ENCODE measurements around the gene SLC1A7.

The SLC1A7 gene

DNA sequence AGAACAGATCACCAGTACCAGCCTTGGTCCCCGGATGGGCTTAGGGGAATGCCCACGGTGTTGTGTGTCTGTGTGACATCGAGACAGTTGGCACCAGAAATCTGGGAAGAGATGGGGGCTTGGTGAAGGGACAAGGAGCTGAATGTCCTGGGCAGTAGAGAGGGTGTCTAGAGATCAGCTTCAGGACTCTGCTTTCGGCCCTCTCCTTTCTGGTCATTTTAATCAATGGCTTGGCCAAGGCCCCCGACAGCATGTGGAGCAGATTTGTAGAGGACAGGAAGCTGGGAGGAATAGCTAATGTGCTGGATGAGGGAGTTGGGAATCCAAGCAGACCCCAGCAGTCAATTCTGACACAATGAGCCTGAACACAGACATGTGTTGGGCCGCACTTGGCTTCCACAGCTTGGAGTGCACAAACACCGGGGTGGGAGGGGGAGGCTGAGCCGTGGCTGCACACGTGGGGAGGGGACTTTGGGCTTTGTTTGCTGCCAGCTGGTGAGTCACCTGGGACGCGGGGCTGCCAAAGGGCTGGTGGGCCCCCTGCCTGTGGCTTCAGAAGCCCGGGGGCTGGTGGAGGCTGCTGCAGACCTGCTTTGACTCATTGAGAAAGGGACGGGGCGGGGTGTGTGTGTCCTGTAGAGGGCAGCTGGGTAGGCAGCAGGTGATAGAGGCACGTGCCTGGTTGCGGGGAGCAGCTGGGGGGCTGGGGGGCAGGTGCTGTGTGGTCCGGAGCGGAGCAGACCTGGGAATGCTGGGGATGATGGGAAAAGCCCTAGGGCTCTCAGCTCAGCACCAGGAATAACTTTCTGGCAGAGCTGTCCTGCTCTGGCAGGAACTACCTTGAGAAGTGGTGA lies 20.9 kb downstream of the SLC1A7 start:
- no peaks in the 10 kb centered on the region for H3K9me3 ChIP-seq (replicated peaks; ENCODE audit: low read length)
- peaks cover 3% of the 10 kb centered on the region for H3K27me3 ChIP-seq (ENCODE audit: control insufficient read depth, insufficient read depth, low read length)
- no peak overlapping the region for H3K4me3 ChIP-seq (ENCODE audit: low read length)
- no peak overlapping the region for H3K4me2 ChIP-seq (ENCODE audit: low read length)
- H3K9ac ChIP-seq (ENCODE audit: low read depth, low read length), result no peak overlapping the region
- H3K4me1 ChIP-seq (ENCODE audit: control insufficient read depth, insufficient read depth, low read length), result peaks cover 25% of the 10 kb centered on the region
- no peaks in the 10 kb centered on the region for H3K36me3 ChIP-seq (ENCODE audit: insufficient read depth, low read length)

DNA sequence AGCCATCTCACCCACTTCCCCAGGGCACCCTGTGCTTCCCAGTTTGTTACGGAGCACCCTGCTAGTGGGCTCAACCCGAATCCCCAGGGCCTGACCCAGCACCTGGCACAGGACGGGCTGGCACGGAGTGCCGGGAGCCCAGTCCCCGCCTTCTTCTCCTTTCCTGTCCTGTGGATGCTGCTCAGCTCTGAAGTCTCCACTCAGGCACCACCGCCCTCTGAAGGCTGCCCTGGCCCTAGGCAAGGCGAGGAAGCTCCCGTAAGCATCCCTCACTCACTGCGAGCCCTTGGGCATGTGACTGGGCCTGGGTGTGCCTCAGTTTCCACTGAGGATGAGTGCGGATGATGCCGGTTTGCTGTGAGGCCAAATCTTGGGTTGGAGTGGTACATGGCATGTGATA lies 21.8 kb downstream of the SLC1A7 start:
- Histone ChIP-seq H3K36me3 (ENCODE audit: insufficient read depth, low read length) (no peaks in the 10 kb centered on the region), H3K4me2 (ENCODE audit: low read length) (no peak overlapping the region), H3K9me3 (replicated peaks; ENCODE audit: low read length) (no peaks in the 10 kb centered on the region), H3K4me1 (ENCODE audit: control insufficient read depth, insufficient read depth, low read length) (peaks cover 25% of the 10 kb centered on the region), H3K4me3 (ENCODE audit: low read length) (no peak overlapping the region), H3K27me3 (ENCODE audit: control insufficient read depth, insufficient read depth, low read length) (peaks cover 3% of the 10 kb centered on the region), H3K9ac (ENCODE audit: low read depth, low read length) (no peak overlapping the region)

- H3K9me3 ChIP-seq (replicated peaks; ENCODE audit: low read length), result no peaks in the 10 kb centered on the region
- peaks cover 13% of the 10 kb centered on the region for H3K4me1 ChIP-seq (ENCODE audit: control insufficient read depth, insufficient read depth, low read length)
- no peaks in the 10 kb centered on the region for H3K36me3 ChIP-seq (ENCODE audit: insufficient read depth, low read length)
- H3K9ac ChIP-seq (ENCODE audit: low read depth, low read length), result no peak overlapping the region
- peaks cover 3% of the 10 kb centered on the region for H3K27me3 ChIP-seq (ENCODE audit: control insufficient read depth, insufficient read depth, low read length)
- H3K4me3 ChIP-seq (ENCODE audit: low read length), result no peak overlapping the region
- no peak overlapping the region for H3K4me2 ChIP-seq (ENCODE audit: low read length)
Measured at GRCh38 chr1:53117836-53118235, 24.6 kb downstream of the SLC1A7 start.

- no peak overlapping the region for H3K9ac ChIP-seq (ENCODE audit: low read depth, low read length)
- no peak overlapping the region for H3K4me3 ChIP-seq (ENCODE audit: low read length)
- H3K27me3 ChIP-seq (ENCODE audit: control insufficient read depth, insufficient read depth, low read length), result peaks cover 3% of the 10 kb centered on the region
- peaks cover 2% of the 10 kb centered on the region for H3K9me3 ChIP-seq (replicated peaks; ENCODE audit: low read length)
- peaks cover 9% of the 10 kb centered on the region for H3K4me1 ChIP-seq (ENCODE audit: control insufficient read depth, insufficient read depth, low read length)
- no peak overlapping the region for H3K4me2 ChIP-seq (ENCODE audit: low read length)
- no peaks in the 10 kb centered on the region for H3K36me3 ChIP-seq (ENCODE audit: insufficient read depth, low read length)
Measured at GRCh38 chr1:53116933-53117600, 25.4 kb downstream of the SLC1A7 start.

- Histone ChIP-seq H3K9ac (ENCODE audit: low read depth, low read length) (no peak overlapping the region), H3K4me3 (ENCODE audit: low read length) (no peak overlapping the region), H3K36me3 (ENCODE audit: insufficient read depth, low read length) (no peaks in the 10 kb centered on the region), H3K9me3 (replicated peaks; ENCODE audit: low read length) (peaks cover 7% of the 10 kb centered on the region), H3K4me2 (ENCODE audit: low read length) (no peak overlapping the region), H3K4me1 (ENCODE audit: control insufficient read depth, insufficient read depth, low read length) (peaks cover 4% of the 10 kb centered on the region), H3K27me3 (ENCODE audit: control insufficient read depth, insufficient read depth, low read length) (peaks cover 3% of the 10 kb centered on the region)
Measured at GRCh38 chr1:53116307-53116810, 26.1 kb downstream of the SLC1A7 start.

DNA sequence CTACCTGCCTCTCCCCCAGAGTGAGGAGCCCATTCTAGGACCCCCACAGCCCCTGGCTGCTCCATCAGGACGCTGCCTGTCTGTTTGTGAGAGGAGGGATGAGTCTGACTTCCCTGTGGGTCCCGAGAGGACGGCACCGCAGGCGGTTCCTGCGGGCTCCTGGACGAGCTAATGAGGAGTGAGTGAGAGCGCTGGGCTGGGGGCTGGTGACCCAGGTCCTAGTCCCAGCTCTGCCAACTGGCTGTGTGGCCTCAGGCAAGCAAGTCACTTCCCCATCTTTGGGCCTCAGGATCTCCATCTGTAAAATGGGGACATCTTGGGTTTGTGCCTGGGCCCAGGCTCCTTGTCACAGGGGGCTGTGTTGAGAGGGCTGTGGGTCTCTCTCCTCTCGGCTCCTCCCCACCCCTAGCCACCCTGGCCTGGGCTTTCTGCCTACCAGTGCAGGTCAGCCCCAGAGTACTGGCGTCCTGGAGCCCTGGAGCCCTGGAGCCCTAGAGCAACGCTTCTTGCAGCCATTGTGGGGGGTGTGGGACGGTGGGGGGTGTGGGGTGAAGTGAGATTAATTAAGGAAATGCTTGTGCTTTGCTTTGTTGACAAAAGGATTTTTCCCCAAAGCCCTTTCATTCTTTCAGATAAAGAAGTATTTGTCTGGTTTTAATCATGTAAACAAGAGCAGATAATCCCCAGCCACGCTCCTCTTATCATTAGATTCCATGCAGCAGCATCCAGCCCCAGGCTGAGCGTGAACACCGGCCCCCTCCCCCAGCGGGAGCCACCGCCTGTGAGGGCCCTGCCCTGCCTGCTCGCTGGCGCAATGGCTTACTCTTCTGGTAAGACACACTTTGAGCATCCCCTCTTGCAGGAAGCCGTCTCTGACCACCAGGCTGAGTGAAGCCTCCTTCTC lies 26.8 kb downstream of the SLC1A7 start:
- no peak overlapping the region for H3K9ac ChIP-seq (ENCODE audit: low read depth, low read length)
- peaks cover 3% of the 10 kb centered on the region for H3K27me3 ChIP-seq (ENCODE audit: control insufficient read depth, insufficient read depth, low read length)
- no peaks in the 10 kb centered on the region for H3K36me3 ChIP-seq (ENCODE audit: insufficient read depth, low read length)
- H3K4me2 ChIP-seq (ENCODE audit: low read length), result no peak overlapping the region
- H3K4me3 ChIP-seq (ENCODE audit: low read length), result no peak overlapping the region
- H3K9me3 ChIP-seq (replicated peaks; ENCODE audit: low read length), result peaks cover 7% of the 10 kb centered on the region
- H3K4me1 ChIP-seq (ENCODE audit: control insufficient read depth, insufficient read depth, low read length), result peaks cover 6% of the 10 kb centered on the region

DNA sequence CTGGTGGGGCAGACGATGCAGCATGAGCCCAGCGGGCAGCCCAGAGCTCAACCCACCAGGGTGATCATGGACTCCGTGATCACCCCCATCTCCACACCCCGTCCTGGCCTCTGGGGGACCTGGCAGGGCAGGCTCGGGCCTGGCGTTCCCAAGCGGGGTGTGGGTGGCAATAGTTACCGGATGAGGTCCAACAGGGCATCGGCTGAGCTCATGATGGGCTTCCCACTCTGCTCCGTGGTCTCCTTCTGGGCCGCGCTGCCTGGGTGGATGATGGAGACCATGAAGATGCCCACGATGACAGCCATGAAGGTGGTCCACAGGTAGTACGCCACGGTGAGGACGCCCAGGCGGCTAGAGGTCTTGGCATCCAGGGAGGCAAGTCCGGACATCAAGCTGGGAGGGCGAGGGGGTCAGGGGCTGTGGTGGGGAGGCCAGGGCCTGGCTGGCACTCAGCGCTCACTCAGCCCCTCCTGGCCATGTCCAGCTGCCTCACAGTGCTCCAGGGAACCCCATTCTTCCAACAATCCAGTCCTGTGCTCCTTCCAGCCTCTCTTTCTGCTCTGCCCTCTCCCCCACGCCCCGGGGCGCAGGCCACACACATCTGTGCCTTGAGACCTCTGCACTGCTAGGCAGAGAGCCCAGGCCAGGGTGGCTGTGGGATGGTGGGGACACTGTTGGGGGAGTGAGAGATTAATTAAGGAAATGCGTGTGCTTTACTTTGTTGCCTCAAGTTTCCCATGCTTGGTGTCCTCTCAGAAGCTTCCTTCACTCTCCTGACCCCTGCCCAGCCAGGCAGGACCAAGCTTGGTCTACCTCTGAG lies 27.6 kb downstream of the SLC1A7 start:
- no peak overlapping the region for H3K4me3 ChIP-seq (ENCODE audit: low read length)
- no peak overlapping the region for H3K4me2 ChIP-seq (ENCODE audit: low read length)
- no peak overlapping the region for H3K9ac ChIP-seq (ENCODE audit: low read depth, low read length)
- no peaks in the 10 kb centered on the region for H3K36me3 ChIP-seq (ENCODE audit: insufficient read depth, low read length)
- peaks cover 7% of the 10 kb centered on the region for H3K9me3 ChIP-seq (replicated peaks; ENCODE audit: low read length)
- H3K27me3 ChIP-seq (ENCODE audit: control insufficient read depth, insufficient read depth, low read length), result peaks cover 3% of the 10 kb centered on the region
- peaks cover 14% of the 10 kb centered on the region for H3K4me1 ChIP-seq (ENCODE audit: control insufficient read depth, insufficient read depth, low read length)

DNA sequence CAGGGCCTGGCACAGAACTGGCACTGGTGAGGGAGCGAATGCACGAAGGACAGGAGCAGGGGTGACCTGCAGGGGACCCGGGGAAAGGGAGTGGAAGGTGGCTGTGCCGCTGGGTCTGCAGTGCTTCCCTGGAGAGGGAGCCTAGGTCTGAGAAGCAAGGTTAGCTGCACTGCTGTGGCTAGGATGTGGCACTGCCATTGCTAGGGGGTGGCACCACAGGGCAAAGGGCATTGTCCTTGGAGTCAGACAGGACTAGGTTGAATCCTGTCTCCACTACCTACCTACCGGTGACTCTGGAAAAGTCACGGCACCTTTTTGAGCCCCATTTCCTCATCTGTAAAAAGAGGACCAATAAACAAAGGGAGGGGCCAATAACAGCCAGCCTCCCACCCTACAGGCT lies 28.3 kb downstream of the SLC1A7 start:
- Histone ChIP-seq H3K4me1 (ENCODE audit: control insufficient read depth, insufficient read depth, low read length) (peaks cover 14% of the 10 kb centered on the region), H3K27me3 (ENCODE audit: control insufficient read depth, insufficient read depth, low read length) (peaks cover 8% of the 10 kb centered on the region), H3K9ac (ENCODE audit: low read depth, low read length) (no peak overlapping the region), H3K4me2 (ENCODE audit: low read length) (no peak overlapping the region), H3K4me3 (ENCODE audit: low read length) (no peak overlapping the region), H3K9me3 (replicated peaks; ENCODE audit: low read length) (peaks cover 7% of the 10 kb centered on the region), H3K36me3 (ENCODE audit: insufficient read depth, low read length) (no peaks in the 10 kb centered on the region)

DNA sequence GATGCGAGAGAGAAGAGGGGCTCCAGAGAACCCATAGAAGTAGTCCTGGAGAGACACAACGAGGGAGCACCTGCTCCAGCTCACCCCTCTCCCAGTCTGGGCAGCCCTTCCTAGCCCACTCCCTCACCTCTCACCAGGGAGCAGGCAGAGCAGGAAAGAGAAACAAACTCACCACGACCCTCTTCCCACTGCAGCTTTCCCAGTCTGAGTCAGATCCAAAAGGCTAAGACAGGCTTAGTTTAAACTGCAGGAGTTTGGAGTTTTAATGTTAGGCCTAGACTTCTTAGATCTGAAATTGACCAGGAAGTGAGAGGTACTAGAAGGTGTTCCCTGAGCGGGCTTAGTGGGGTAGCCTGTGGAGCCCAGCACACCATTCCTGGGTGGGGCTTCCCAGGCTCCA lies 29.6 kb downstream of the SLC1A7 start:
- Histone ChIP-seq H3K36me3 (ENCODE audit: insufficient read depth, low read length) (no peaks in the 10 kb centered on the region), H3K27me3 (ENCODE audit: control insufficient read depth, insufficient read depth, low read length) (peaks cover 17% of the 10 kb centered on the region), H3K9ac (ENCODE audit: low read depth, low read length) (peak overlapping the region; percentile 19), H3K4me3 (ENCODE audit: low read length) (no peak overlapping the region), H3K4me2 (ENCODE audit: low read length) (no peak overlapping the region), H3K4me1 (ENCODE audit: control insufficient read depth, insufficient read depth, low read length) (peaks cover 14% of the 10 kb centered on the region), H3K9me3 (replicated peaks; ENCODE audit: low read length) (peaks cover 7% of the 10 kb centered on the region)

- Histone ChIP-seq H3K4me1 (ENCODE audit: control insufficient read depth, insufficient read depth, low read length) (peaks cover 14% of the 10 kb centered on the region), H3K4me2 (ENCODE audit: low read length) (no peak overlapping the region), H3K9ac (ENCODE audit: low read depth, low read length) (no peak overlapping the region), H3K4me3 (ENCODE audit: low read length) (no peak overlapping the region), H3K9me3 (replicated peaks; ENCODE audit: low read length) (peaks cover 7% of the 10 kb centered on the region), H3K27me3 (ENCODE audit: control insufficient read depth, insufficient read depth, low read length) (peaks cover 16% of the 10 kb centered on the region), H3K36me3 (ENCODE audit: insufficient read depth, low read length) (no peaks in the 10 kb centered on the region)
Measured at GRCh38 chr1:53112271-53112774, 30.1 kb downstream of the SLC1A7 start.
